Neuronal stem cell (in vitro differentiated cells): Measurements from ENCODE around the gene GTF2IRD2. TPM values are rescaled to one million over a fixed set of nuclear protein-coding genes. Genes with fewer than 3 reads are reported as not detected.
"Not testable (repeated sequence)": the region's sequence is repeated elsewhere in the genome, so short reads cannot be mapped to it uniquely, and the experiment has no call there.

Experiments
- DNase-seq: peaks from one replicate; pipeline ENCODE4 v3.0.0-alpha.2; 2013; ENCODE audit warnings: low spot score
- H2AFZ ChIP-seq: one replicate; pipeline ENCODE4 v1.6.1; 2013; ENCODE audit warnings: mild to moderate bottlenecking, low read length, inconsistent platforms
- H2AK5ac ChIP-seq: 2 replicates; pipeline ENCODE4 v1.6.1; 2013; ENCODE audit warnings: low read depth, mild to moderate bottlenecking, inconsistent platforms, low read length, moderate library complexity, mixed read lengths
- H2BK120ac ChIP-seq: 2 replicates; pipeline ENCODE4 v1.6.1; 2013; ENCODE audit warnings: low read depth, mild to moderate bottlenecking, inconsistent platforms, low read length, moderate library complexity, mixed read lengths
- H2BK12ac ChIP-seq: one replicate; pipeline ENCODE4 v1.6.1; 2013; ENCODE audit warnings: low read length, inconsistent platforms
- H2BK15ac ChIP-seq: 2 replicates; pipeline ENCODE4 v1.6.1; 2013; ENCODE audit warnings: mild to moderate bottlenecking, low read length, inconsistent platforms, mixed read lengths
- H2BK5ac ChIP-seq: one replicate; pipeline ENCODE4 v1.6.1; 2013; ENCODE audit warnings: inconsistent platforms, mild to moderate bottlenecking, low read length, moderate library complexity
- H3K14ac ChIP-seq: one replicate; pipeline ENCODE4 v1.6.1; 2013; ENCODE audit warnings: low read length, inconsistent platforms
- H3K18ac ChIP-seq: 2 replicates; pipeline ENCODE4 v1.6.1; 2013; ENCODE audit warnings: low read length, inconsistent platforms
- H3K23ac ChIP-seq: 2 replicates; pipeline ENCODE4 v1.6.1; 2013; ENCODE audit warnings: low read depth, mild to moderate bottlenecking, mixed read lengths, low read length, inconsistent platforms; ENCODE audit not compliant: poor library complexity
- H3K27ac ChIP-seq: replicated peaks from 3 replicates; pipeline ENCODE4 v1.5.1; 2013; ENCODE audit warnings: low read length, inconsistent platforms
- H3K27me3 ChIP-seq, 3 experiments: 2 replicates each; pipeline ENCODE4 v1.6.1; 2013; ENCODE audit warnings: low read length in 3 of 3, mild to moderate bottlenecking in 2 of 3, inconsistent platforms in 1 of 3, low read depth in 1 of 3, mixed read lengths in 1 of 3, moderate library complexity in 1 of 3; ENCODE audit not compliant: control insufficient read depth in 3 of 3, insufficient read depth in 3 of 3
- H3K36me3 ChIP-seq, 2 donors: replicated peaks in 1 of 2; 2 replicates each; pipeline ENCODE4 v1.6.1; 2013; ENCODE audit warnings: low read length in 2 of 2; ENCODE audit not compliant: control insufficient read depth in 2 of 2, insufficient read depth in 2 of 2
- H3K4ac ChIP-seq: 2 replicates; pipeline ENCODE4 v1.6.1; 2013; ENCODE audit warnings: inconsistent platforms, mild to moderate bottlenecking, low read length, moderate library complexity
- H3K4me1 ChIP-seq, 2 donors: 1 replicate in 1 of 2; 2 replicates in 1 of 2; pipeline ENCODE4 v1.6.1; 2013; ENCODE audit warnings: low read length in 2 of 2, low read depth in 1 of 2; ENCODE audit not compliant: control insufficient read depth in 2 of 2, insufficient read depth in 1 of 2
- H3K4me2 ChIP-seq: one replicate; pipeline ENCODE4 v1.6.1; 2013; ENCODE audit warnings: mild to moderate bottlenecking, low read length, inconsistent platforms; ENCODE audit not compliant: insufficient read depth, poor library complexity, severe bottlenecking
- H3K4me3 ChIP-seq, 2 donors: 2 replicates each; pipeline ENCODE4 v1.5.1; 2013; ENCODE audit warnings: low read length in 2 of 2, mild to moderate bottlenecking in 2 of 2, inconsistent platforms in 1 of 2, moderate library complexity in 1 of 2
- H3K79me1 ChIP-seq: one replicate; pipeline ENCODE4 v1.6.1; 2013; ENCODE audit warnings: low read depth, mild to moderate bottlenecking, inconsistent platforms, low read length, moderate library complexity
- H3K9ac ChIP-seq: one replicate; pipeline ENCODE4 v1.6.1; 2013; ENCODE audit warnings: mild to moderate bottlenecking, low read depth, low read length, inconsistent platforms; ENCODE audit not compliant: poor library complexity
- H3K9me3 ChIP-seq, 2 donors: replicated peaks in 1 of 2; 2 replicates each; pipeline versions ENCODE3 to v1.6.1; 2013; ENCODE audit warnings: low read length in 2 of 2, mild to moderate bottlenecking in 2 of 2, inconsistent platforms in 1 of 2, low read depth in 1 of 2, mixed read lengths in 1 of 2, moderate library complexity in 1 of 2; ENCODE audit not compliant: control insufficient read depth in 2 of 2, insufficient read depth in 1 of 2
- H4K8ac ChIP-seq: one replicate; pipeline ENCODE4 v1.6.1; 2013; ENCODE audit warnings: low read depth, mild to moderate bottlenecking, inconsistent platforms, low read length, moderate library complexity
- H4K91ac ChIP-seq: one replicate; pipeline ENCODE4 v1.6.1; 2013; ENCODE audit warnings: low read length, low read depth, mild to moderate bottlenecking, inconsistent platforms; ENCODE audit not compliant: poor library complexity
- WGBS, 2 donors: extraction: QIAGEN DNeasy Blood & Tissue Kit; methylation state at CpG; one replicate each; pipeline ENCODE4 v1.1.7; 2013; ENCODE audit warnings: missing lambda C conversion rate in 2 of 2, mixed read lengths in 1 of 2; ENCODE audit not compliant: insufficient read length in 2 of 2, insufficient replicate concordance in 1 of 2; ENCODE audit errors: extremely low coverage in 2 of 2; 5-methylcytosine and 5-hydroxymethylcytosine counted together
- small RNA-seq: library from polyadenylated mRNA; stranded (forward); fragments of <200 nt; extraction: miRNeasy Mini kit (QIAGEN cat#:217004); gene quantifications from one replicate; pipeline ENCODE3, GENCODE V24; 2013; ENCODE audit not compliant: insufficient read depth

The GTF2IRD2 gene

DNA sequence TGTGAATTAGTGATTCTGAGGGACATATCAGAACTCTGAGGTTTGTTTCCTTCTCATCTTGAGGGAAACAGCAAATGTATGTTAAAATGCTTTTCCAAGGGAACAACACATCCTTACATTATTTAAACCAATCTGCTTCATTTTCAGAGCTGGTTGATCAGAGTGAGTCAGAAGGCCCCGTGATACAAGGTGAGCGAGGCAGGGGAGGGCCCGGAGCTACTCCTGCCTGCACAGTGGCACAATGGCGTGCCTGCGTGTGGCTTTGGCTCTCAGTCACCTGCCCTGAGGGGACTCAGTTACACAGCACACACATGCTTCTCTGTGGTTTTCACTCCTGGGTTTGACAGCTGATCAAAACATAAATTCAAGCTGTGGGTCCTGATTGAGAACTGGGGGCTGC is 94.7 kb downstream of the GTF2IRD2 start:
- not testable (repeated sequence) for H3K23ac ChIP-seq, H2BK120ac ChIP-seq, H3K79me1 ChIP-seq, H4K91ac ChIP-seq, H3K4me3 ChIP-seq, H2BK12ac ChIP-seq, H3K4me1 ChIP-seq, H3K4ac ChIP-seq, H3K14ac ChIP-seq, H2BK15ac ChIP-seq, H3K4me2 ChIP-seq, H2BK5ac ChIP-seq, H3K9ac ChIP-seq, DNase-seq, H4K8ac ChIP-seq, H3K36me3 ChIP-seq, H2AFZ ChIP-seq, H3K27ac ChIP-seq, H3K18ac ChIP-seq, H2AK5ac ChIP-seq, H3K9me3 ChIP-seq, H3K27me3 ChIP-seq
- WGBS, 2 donors, result no CpG with 5 or more reads among the region's 5 CpGs

DNA sequence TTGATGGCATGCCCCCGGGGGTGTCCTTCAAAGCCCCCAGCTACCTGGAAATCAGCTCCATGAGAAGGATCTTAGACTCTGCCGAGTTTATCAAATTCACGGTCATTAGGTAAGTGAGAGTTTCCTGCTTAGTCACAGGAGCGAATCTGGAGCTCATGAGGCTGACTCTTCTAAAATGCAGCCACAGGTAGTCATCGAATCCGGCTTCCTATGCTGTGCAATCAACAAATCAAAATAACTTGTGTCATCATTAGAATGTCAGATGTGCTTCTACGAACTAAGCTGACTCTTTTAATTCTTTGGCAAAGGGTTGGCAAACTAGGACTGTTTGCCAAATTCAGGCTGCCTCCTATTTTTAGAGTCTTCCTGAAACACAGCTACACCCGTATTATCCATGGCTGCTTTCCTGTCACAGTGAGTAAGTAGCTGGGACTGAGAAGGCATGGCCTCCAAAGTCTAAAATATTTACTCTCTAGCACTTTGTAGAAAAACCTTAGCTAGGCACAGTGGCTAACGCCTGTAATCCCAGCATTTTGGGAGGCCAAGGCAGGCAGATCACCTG is 97.4 kb downstream of the GTF2IRD2 start:
- not testable (repeated sequence) for H3K4me1 ChIP-seq, H4K8ac ChIP-seq, H3K27ac ChIP-seq, H3K9me3 ChIP-seq, H3K27me3 ChIP-seq, H2BK5ac ChIP-seq, H2BK15ac ChIP-seq, H2AFZ ChIP-seq, H3K4me2 ChIP-seq, H3K79me1 ChIP-seq, H3K36me3 ChIP-seq, H3K9ac ChIP-seq, H3K4ac ChIP-seq, H3K14ac ChIP-seq, H2AK5ac ChIP-seq, H3K23ac ChIP-seq, H3K4me3 ChIP-seq, H4K91ac ChIP-seq, DNase-seq, H3K18ac ChIP-seq, H2BK12ac ChIP-seq, H2BK120ac ChIP-seq
- no CpG with 5 or more reads among the region's 9 CpGs for WGBS, 2 donors

Small RNA genes lying within 50 kb of the gene (small RNA-seq; reads per million reads assigned to genes)
- gene RF00019, result not detected
